Fibroblast of villous mesenchyme (primary cell): ENCODE results near the gene AK8. TPM values are rescaled to one million over a fixed set of nuclear protein-coding genes. Genes with fewer than 3 reads are reported as not detected.
A peak's percentile ranks its signal among the peaks of the same experiment; 100 is the strongest.

ENCODE experiments used
- DNase-seq: peaks from one replicate; pipeline ENCODE4 v3.0.0-alpha.2; 2010; ENCODE audit warnings: low read depth
- H3K4me3 ChIP-seq: 2 replicates; pipeline ENCODE4 v1.5.1; 2011; ENCODE audit warnings: low read depth, mild to moderate bottlenecking, low read length
- CTCF ChIP-seq: IDR thresholded peaks from 2 replicates; pipeline ENCODE4 v1.5.1; 2012; ENCODE audit warnings: low read depth, mild to moderate bottlenecking, low read length; ENCODE audit not compliant: insufficient read depth
- total RNA-seq: library from RNA; depleted of rRNA; stranded (reverse); fragments of >200 nt; gene quantifications from 2 replicates; pipeline ENCODE4 v1.2.3, GENCODE V29; 2012

Gene AK8
- total RNA-seq, 1 donor, result not detected

GRCh38 chr9:132795511-132796303, 82.4 kb downstream of the AK8 start:
- no peak for DNase-seq
- no peak overlapping the region for H3K4me3 ChIP-seq
- TF ChIP-seq CTCF, result no peak

GRCh38 chr9:132794730-132795380, 83.2 kb downstream of the AK8 start:
- TF ChIP-seq CTCF, result no peak
- DNase-seq, result peak; percentile 10
- no peak overlapping the region for H3K4me3 ChIP-seq

- TF ChIP-seq CTCF, result no peak
- no peak overlapping the region for H3K4me3 ChIP-seq
- DNase-seq, result no peak
Measured at GRCh38 chr9:132793606-132794580, 84.2 kb downstream of the AK8 start.

- DNase-seq, result no peak
- no peak for TF ChIP-seq CTCF
- no peak overlapping the region for H3K4me3 ChIP-seq
Measured at GRCh38 chr9:132792547-132792946, 85.5 kb downstream of the AK8 start.

GRCh38 chr9:132791699-132792240, 86.3 kb downstream of the AK8 start:
- H3K4me3 ChIP-seq, result no peak overlapping the region
- DNase-seq, result no peak
- TF ChIP-seq CTCF, result no peak

- no peak for DNase-seq
- no peak overlapping the region for H3K4me3 ChIP-seq
- no peak for TF ChIP-seq CTCF
Measured at GRCh38 chr9:132789719-132790118, 88.4 kb downstream of the AK8 start.
